Liver (tissue), 9 donors: Measurements from ENCODE around the gene CPNE5. TPM values are rescaled to one million over a fixed set of nuclear protein-coding genes. Genes with fewer than 3 reads are reported as not detected.

Experiments
- DNase-seq: peaks from one replicate; pipeline ENCODE4 v3.0.0-alpha.2; 2017; ENCODE audit warnings: low spot score
- H3K27ac ChIP-seq, 2 donors: one replicate each; pipeline ENCODE4 v1.7.0; 2013; ENCODE audit warnings: inconsistent platforms in 2 of 2, low read length in 2 of 2, control low read depth in 1 of 2, low read depth in 1 of 2, mild to moderate bottlenecking in 1 of 2
- H3K27me3 ChIP-seq, 4 donors: one replicate each; pipeline versions ENCODE4 v1.6.1 to v1.7.0; 2013; ENCODE audit warnings: low read length in 3 of 4, inconsistent platforms in 1 of 4, mild to moderate bottlenecking in 1 of 4, moderate library complexity in 1 of 4; ENCODE audit not compliant: control insufficient read depth in 4 of 4, insufficient read depth in 4 of 4
- H3K36me3 ChIP-seq, 4 donors: one replicate each; pipeline versions ENCODE4 v1.6.1 to v1.7.0; 2013; ENCODE audit warnings: low read length in 3 of 4, mild to moderate bottlenecking in 3 of 4, low read depth in 1 of 4, moderate library complexity in 1 of 4; ENCODE audit not compliant: control insufficient read depth in 4 of 4, insufficient read depth in 3 of 4
- H3K4me1 ChIP-seq, 4 donors: one replicate each; pipeline versions ENCODE4 v1.6.1 to v1.7.0; 2013; ENCODE audit warnings: low read length in 3 of 4, mild to moderate bottlenecking in 3 of 4, moderate library complexity in 1 of 4; ENCODE audit not compliant: control insufficient read depth in 4 of 4, insufficient read depth in 4 of 4
- H3K4me3 ChIP-seq, 3 donors: one replicate each; pipeline versions ENCODE4 v1.6.1 to v1.7.0; 2013; ENCODE audit warnings: low read length in 3 of 3, control low read depth in 1 of 3, low read depth in 1 of 3, mild to moderate bottlenecking in 1 of 3
- H3K9ac ChIP-seq, 2 donors: one replicate each; pipeline ENCODE4 v1.7.0; 2013; ENCODE audit warnings: low read length in 2 of 2, mild to moderate bottlenecking in 2 of 2, moderate library complexity in 2 of 2, control low read depth in 1 of 2, low read depth in 1 of 2
- H3K9me3 ChIP-seq, 4 donors: one replicate each; pipeline versions ENCODE4 v1.6.1 to v1.7.0; 2013; ENCODE audit warnings: low read length in 3 of 4; ENCODE audit not compliant: control insufficient read depth in 4 of 4
- CTCF ChIP-seq: fragments of 150-350 bp; IDR thresholded peaks from 2 replicates; pipeline ENCODE4 v1.5.1; 2017; ENCODE audit warnings: improper control_type of control experiment, low read depth, low read length; ENCODE audit not compliant: missing input control
- FOXA1 ChIP-seq: IDR thresholded peaks from 2 replicates; pipeline ENCODE4 v1.6.1; 2016; ENCODE audit warnings: antibody characterized with exemption
- HNF4A ChIP-seq, 2 donors: conservative IDR thresholded peaks; 2 replicates each; pipeline ENCODE4 v1.6.1; 2016; ENCODE audit warnings: antibody characterized with exemption in 2 of 2, mild to moderate bottlenecking in 2 of 2
- JUND ChIP-seq, 2 donors: IDR thresholded peaks; 2 replicates each; pipeline ENCODE4 v1.6.1; 2016; ENCODE audit warnings: antibody characterized with exemption in 2 of 2
- NR2F2 ChIP-seq: IDR thresholded peaks from 2 replicates; pipeline ENCODE4 v1.6.1; 2016; ENCODE audit warnings: antibody characterized with exemption
- REST ChIP-seq: IDR thresholded peaks from 2 replicates; pipeline ENCODE4 v1.6.1; 2016; ENCODE audit warnings: antibody characterized with exemption, mild to moderate bottlenecking
- TAF1 ChIP-seq: conservative IDR thresholded peaks from 2 replicates; pipeline ENCODE4 v1.6.1; 2016; ENCODE audit warnings: antibody characterized with exemption, mild to moderate bottlenecking
- WGBS: extraction: QIAGEN DNeasy Blood & Tissue Kit; methylation state at CpG from one replicate; pipeline ENCODE4 v1.1.7; 2013; 5-methylcytosine and 5-hydroxymethylcytosine counted together
- polyA plus RNA-seq, 2 donors: library from polyadenylated mRNA; stranded (reverse) in 1 of 2; unstranded in 1 of 2; fragments of 200-250 nt in 1 of 2; fragments of >200 nt in 1 of 2; fragmentation: Nextera tagmentation in 1 of 2; extraction: Ambion mirVana in 1 of 2; gene quantifications; one replicate each; pipeline versions ENCODE4 v1.2.1 to v1.2.3, GENCODE V29; 2013 to 2015
- total RNA-seq, 2 donors: library from RNA; depleted of rRNA; stranded (reverse); fragments of >200 nt; gene quantifications; one replicate each; pipeline ENCODE4 v1.2.3, GENCODE V29; 2014
- donor health status: healthy.
- donor health status: healthy.
- donor health status: healthy.
- donor health status: healthy.
- donor health status: healthy.

Gene CPNE5
- total and polyA plus RNA-seq, 4 donors = 0.24 to 1.1 (median 0.44) TPM

GRCh38 chr6:36827261-36828079, 11.8 kb downstream of the CPNE5 start:
- WGBS = 72% methylated on average over 19 of the region's 19 CpGs
- H3K9ac ChIP-seq = no peak overlapping the region

DNA sequence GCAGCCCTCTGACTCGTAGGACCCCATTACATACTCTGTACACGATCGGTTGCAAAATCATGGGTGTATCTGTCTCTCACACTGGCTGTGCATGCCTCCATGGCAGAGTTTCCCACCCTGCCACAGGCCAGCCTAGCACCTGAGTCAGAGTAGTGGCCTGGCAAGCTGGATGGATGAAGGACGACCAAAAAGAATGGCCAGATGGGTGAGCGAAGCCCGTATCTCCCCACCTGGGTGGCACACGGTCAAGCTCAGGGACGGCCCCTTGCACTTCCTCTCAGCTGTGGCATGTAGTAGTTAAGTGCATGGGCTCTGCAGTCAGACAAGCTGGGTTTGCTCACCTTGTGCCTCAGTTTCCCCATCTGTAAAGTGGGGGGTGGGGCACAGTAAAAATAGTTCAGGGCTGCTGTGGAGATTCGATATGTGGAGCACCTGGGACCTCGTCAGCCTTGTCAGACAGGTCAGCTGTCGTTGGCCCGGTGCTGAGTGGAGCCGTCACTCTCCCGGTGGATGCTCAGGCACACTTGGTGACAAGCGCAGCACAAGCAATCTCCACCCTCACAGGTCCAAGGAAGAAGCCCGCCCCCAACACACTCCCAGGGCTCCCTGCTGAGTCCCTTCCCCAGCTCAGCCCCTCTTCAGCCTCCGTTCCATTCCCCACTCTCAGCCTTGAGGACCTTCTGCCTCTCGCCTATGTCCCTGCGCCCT, 12.6 kb downstream of the CPNE5 start:
- DNase-seq = no peak
- Histone ChIP-seq H3K9me3 (no peaks in the 10 kb centered on the region), H3K36me3 (no peaks in the 10 kb centered on the region), H3K4me1 (peaks cover 0 to 10% (median 7%) of the 10 kb centered on the region in 4 donors), H3K27ac (peak overlapping the region; percentile 58 to 66), H3K9ac (no peak overlapping the region), H3K4me3 (no peak overlapping the region), H3K27me3 (no peaks in the 10 kb centered on the region)
- TF ChIP-seq HNF4A (conservative IDR thresholded peaks at IDR 0.05) = no peak
- TF ChIP-seq FOXA1 = no peak
- no peak for TF ChIP-seq TAF1
- no peak for TF ChIP-seq REST
- no peak for TF ChIP-seq CTCF
- WGBS = 87% methylated on average over 19 of the region's 19 CpGs

More at GRCh38 chr6:36827261-36828079, 11.8 kb downstream of the CPNE5 start:
- Histone ChIP-seq H3K36me3 (no peaks in the 10 kb centered on the region), H3K9me3 (no peaks in the 10 kb centered on the region), H3K4me3 (no peak overlapping the region), H3K27me3 (no peaks in the 10 kb centered on the region), H3K4me1 (peaks cover 0 to 10% (median 7%) of the 10 kb centered on the region in 4 donors), H3K27ac (peak overlapping the region; percentile 58 to 66)
- TF ChIP-seq NR2F2 (peak; percentile 89), CTCF (no peak), JUND (IDR thresholded peaks at IDR 0.05) (peak in 1 of 2 donors; percentile 21)
- no peak for DNase-seq
